ENCODE measurements around the gene DNMT3B. TPM values are rescaled to one million over a fixed set of nuclear protein-coding genes. Genes with fewer than 3 reads are reported as not detected.

DNMT3B gene
- total and polyA plus RNA-seq, 2 donors, result 1.3 to 2.7 TPM

Other genes starting within 250 kb of the DNMT3B start
- 12.4 TPM for gene NOL4L, start 177.1 kb upstream of the DNMT3B start, total RNA-seq
- gene NOL4L, start 177.1 kb upstream of the DNMT3B start, polyA plus RNA-seq, result 14.1 TPM
- gene C20orf203, start 88.4 kb upstream of the DNMT3B start, total RNA-seq, result 0.05 TPM
- 0.23 TPM for gene C20orf203, start 88.4 kb upstream of the DNMT3B start, polyA plus RNA-seq
- 25.8 TPM for gene COMMD7, start 18.9 kb upstream of the DNMT3B start, total RNA-seq
- 57.6 TPM for gene COMMD7, start 18.9 kb upstream of the DNMT3B start, polyA plus RNA-seq
- gene MAPRE1, start 57.6 kb downstream of the DNMT3B start, total RNA-seq, result 94.9 TPM
- gene MAPRE1, start 57.6 kb downstream of the DNMT3B start, polyA plus RNA-seq, result 55.6 TPM
- gene EFCAB8, start 96.5 kb downstream of the DNMT3B start, total RNA-seq, result 0.33 TPM
- gene EFCAB8, start 96.5 kb downstream of the DNMT3B start, polyA plus RNA-seq, result 0.46 TPM
- not detected for gene SUN5, start 242.0 kb downstream of the DNMT3B start, total RNA-seq
- not detected for gene SUN5, start 242.0 kb downstream of the DNMT3B start, polyA plus RNA-seq
- 0.05 TPM for gene BPIFB2, start 245.3 kb downstream of the DNMT3B start, total RNA-seq
- gene BPIFB2, start 245.3 kb downstream of the DNMT3B start, polyA plus RNA-seq, result 0.73 TPM

Measured in thymus (tissue), 2 donors.